NCI-H510A (cell line): ENCODE data around the gene SKI.
"Not testable (repeated sequence)": the region's sequence is repeated elsewhere in the genome, so short reads cannot be mapped to it uniquely, and the experiment has no call there.

Experiments used
- DNase-seq: peaks from one replicate; lab custom pipeline; 2025; lab: John Stamatoyannopoulos, UW

Gene SKI

DNA sequence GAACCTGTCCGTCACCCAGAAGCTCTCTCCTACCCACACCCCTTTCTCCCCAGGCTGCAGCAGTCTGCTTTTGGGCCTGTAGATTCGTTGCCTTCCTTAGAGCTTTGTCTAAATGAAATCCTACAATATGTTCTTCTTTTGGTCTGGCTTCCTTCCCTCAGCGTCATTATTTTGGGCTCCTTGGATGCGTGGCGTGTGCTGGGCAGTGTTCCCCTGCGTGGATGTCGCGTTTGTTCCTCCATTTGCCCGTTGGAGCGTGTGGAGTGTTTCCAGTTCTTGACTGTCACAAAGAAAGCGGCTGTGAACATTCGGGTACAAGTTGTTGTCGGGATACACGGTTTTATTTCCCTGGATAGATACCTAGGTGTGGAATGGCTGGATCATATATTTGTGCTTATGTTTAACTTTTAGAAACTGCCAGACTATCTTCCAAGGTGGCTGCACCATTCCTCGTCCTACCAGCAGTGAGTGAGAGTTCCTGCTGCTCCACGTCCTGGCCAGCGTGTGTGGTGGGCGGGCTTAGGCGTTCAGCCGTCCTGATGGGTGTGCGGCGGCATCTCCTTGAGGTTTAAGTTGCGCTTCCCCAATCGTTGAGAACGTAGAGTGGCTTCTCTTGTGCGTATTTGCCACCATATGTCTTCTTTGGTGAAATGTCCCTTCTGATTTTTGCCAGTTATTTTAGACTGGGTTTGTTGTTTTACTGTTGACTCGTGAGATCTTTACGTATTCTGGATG, 31.7 kb downstream of the SKI start:
- no peak for DNase-seq

DNA sequence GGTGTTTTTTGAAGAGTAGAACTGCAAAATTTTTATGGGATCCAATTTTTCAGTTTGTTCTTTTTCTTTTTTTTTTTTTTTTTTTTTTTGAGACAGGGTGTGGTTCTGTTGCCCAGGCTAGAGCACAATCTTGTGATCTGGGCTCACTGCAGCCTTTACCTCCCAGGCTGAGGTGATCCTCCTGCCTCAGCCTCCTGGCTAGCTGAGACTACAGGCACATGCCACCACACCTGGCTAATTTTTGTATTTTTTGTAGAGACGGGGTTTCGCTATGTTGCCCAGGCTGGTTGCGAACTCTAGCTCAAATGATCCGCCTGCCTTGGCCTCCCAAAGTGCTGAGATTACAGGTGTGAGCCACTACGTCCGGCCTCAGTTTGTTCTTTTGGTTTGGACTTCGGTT, 32.4 kb downstream of the SKI start:
- DNase-seq, result not testable (repeated sequence)

DNA sequence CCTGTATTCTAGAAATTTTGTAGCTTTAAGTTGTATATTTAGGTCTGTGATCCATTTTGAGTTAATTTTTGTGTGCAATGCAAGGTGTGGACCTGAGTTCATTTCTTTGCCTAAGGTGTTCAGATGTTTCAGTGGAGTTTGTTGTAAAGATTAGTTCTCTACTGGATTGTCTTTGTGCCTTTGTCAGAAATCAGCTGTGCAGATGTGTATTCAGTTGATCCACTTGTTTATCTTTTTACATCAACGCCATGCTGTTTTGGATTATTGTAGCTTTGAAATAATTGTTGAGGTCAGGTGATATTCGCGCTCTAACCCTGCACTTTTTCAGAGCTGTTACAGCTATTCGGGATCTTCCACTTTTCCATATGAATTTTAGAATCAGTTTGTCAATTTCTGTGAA, 32.8 kb downstream of the SKI start:
- no peak for DNase-seq

DNA sequence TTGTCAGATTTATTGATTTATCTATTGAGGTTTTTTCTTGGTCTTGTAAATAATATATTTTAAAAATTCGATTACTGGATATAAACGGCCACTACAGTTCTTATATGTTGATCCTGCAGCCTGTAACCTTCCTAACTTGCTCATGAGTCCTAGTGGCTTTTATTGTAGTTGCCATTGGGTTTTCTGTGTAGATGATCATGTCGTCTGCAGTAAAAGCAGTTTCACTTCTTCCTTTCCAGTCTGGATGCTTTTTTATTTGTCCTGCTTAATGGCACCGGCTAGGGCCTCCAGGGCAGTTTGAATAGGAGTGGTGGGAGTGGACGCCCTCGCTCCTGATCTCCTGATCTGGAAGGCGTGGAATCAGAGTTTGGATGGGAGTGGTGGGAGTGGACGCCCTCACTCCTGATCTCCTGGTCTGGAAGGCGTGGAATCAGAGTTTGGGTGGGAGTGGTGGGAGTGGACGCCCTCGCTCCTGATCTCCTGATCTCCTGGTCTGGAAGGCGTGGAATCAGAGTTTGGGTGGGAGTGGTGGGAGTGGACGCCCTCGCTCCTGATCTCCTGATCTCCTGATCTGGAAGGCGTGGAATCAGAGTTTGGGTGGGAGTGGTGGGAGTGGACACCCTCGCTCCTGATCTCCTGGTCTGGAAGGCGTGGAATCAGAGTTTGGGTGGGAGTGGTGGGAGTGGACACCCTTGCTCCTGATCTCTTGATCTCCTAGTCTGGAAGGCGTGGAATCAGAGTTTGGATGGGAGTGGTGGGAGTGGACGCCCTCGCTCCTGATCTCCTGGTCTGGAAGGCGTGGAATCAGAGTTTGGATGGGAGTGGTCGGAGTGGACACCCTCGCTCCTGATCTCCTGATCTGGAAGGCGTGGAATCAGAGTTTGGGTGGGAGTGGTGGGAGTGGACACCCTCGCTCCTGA, 33.6 kb downstream of the SKI start:
- DNase-seq, result not testable (repeated sequence)

DNA sequence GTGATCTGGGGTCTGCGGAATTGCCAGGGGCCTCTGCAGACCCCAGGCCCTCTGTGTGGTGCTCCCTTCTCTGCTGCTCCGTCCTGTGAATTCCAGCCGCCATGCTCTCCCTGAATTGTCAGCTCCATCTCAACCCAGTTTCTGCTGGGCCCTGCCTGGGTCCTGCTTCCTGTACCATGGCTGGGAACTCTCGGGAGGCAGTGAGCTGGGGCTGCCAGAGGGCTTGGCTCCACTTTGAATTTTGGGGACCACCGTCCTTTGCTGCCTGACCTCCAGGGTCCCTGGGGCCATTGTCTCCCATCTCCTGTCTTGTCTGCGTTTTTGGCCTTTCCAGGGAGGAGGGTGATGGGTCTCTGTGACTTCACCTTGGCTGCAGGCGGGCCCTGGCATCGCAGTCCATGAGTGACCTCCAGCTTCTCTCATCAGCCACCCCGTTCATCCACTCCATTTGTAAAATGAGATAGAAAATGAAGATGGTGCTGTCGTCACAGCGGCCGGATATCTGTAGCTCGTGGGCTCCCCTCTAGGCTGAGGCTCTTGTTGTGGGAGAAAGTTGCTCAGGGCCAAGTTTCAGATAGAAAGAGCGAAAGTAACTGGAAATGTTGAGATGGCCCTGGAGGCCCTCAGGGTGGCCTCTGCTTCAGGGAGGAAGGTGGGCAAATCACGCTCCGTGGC, 38.3 kb downstream of the SKI start:
- no peak for DNase-seq

DNA sequence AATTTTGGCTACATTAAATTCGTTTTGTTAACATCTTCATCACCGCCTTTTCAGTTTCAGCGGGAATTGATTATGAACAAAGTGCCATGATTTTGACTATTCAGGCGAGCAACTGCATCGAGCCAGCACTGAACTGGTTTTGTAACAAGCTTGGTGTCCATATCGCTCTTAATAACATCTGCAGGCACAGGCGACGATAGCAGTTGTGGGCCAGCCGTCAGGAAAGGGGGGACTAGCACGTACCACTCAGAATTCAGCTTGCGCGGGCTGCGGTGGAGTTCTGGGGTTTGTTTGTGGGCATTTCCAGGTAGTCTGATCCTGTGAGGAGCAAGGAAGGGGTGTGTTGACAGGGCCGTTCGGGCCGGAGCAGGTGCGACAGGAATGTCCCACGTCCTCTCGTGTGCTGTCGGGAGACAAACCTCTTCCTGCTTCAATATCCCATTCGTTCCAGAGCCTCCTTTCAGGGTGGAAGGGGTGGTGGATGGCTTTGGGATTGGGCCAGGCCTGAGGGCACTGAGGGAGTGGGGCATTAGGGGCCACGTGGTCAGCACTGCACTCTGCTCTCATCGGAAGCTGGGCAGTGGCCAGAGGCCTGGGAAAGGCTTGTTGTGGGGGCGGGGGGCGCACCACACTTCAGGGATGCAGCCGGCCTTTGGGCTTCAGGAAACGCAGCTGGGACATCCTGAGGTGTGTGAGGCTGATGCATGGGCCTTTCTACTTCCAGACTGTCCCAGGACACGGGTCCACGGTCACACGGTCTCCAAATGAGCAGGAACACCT, 39.1 kb downstream of the SKI start:
- no peak for DNase-seq

DNA sequence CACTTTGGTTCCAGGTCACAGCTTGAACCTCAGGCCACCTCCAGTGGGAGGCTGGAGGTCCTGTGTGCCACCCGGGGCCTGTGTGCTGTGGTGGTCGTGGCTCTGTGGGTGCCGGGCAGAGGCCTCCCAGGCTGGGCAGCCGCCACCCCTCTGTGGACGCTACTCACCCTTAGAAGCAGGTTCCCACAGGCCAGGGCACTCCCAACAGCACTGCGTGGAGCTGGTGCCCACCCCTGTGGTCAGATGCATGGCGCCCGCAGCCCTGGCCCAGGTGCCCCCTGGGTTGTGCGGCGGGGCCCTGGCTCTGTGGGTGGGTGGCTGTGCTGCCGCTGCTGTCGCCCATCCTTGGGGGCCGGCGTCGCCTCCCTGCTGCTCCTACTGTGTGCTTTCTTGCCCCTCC, 39.7 kb downstream of the SKI start:
- DNase-seq, result no peak

DNA sequence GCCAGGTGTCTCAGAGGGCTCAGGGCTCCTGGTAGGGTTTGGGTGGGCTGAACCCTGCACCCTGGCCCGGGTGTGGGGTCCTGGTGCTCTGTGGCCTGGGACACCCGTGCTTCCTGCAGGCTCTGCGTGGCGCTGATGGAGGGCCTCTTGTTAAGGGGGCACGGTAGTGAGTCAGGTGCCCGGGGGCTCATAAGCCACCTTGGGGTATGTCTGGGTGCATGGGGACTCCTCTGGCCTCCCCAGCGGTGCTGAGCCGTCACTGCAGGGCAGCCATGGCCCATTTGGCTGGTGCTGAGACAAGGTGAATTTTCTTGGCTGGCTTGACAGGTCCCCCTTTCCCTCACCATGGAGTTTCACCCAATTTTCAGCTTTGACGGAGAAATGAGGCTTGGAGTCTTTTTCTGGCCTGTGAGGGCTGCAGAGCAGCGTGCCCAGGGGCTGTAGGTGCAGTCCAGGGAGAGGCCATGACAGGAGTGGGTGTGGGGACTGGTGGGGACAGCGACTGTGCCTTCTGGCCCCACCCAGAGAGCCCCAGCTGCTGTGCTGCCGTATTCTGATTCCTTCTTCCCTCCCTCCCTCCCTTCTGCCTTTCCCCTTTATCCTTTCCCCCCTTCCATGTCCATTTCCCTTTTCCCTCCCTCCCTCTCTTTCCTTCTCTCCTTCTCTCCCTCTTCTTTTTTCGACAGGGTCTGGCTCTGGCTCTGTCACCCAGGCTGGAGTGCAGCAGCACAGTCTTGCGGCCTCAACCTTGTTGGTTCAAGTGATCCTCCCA, 40.4 kb downstream of the SKI start:
- no peak for DNase-seq

DNA sequence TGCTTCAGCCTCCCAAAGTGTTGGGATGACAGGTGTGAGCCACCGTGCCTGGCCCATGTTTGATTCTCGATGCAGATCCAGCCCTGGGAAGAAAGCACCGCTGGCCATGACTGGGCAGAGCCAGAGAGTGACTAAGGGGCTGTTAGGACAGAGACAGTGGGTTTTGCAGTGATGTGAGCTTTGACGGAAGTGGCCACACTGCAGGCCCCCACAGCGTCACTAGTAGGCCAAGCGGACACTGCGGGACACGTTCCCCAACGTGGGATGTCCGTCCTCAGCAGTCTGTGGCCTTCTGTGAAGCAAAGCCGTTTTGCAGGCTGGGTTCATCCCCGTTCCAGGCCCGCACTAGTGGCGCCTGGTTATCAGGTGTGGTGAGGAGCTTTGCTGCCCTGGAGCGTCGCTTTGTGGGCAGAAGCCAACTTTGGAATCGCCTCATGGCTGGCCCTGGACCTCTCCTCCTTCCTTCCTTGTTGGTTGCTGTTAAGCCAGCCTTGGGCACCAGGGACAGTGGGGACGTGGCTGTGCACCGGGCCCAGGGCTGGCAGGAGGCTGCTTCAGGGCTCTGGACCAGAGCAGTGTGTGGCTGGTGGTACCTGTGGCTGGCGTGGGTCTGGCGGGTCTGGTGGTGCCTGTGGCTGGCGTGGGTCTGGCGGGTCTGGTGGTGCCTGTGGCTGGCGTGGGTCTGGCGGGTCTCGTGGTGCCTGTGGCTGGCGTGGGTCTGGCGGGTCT, 41.2 kb downstream of the SKI start:
- no peak for DNase-seq

DNA sequence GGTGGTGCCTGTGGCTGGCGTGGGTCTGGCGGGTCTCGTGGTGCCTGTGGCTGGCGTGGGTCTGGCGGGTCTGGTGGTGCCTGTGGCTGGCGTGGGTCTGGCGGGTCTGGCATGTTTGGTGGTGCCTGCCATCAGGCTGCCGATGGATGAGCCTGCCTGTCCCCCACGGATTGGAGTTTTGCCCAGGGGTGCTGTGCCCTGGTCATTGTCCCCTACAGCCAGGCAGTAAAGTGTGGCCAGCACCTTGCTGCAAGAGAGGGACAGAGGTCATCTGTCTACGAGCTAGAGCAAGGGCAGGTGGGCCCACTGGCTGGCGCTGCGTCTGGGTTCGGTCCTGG, 41.8 kb downstream of the SKI start:
- DNase-seq, result no peak

DNA sequence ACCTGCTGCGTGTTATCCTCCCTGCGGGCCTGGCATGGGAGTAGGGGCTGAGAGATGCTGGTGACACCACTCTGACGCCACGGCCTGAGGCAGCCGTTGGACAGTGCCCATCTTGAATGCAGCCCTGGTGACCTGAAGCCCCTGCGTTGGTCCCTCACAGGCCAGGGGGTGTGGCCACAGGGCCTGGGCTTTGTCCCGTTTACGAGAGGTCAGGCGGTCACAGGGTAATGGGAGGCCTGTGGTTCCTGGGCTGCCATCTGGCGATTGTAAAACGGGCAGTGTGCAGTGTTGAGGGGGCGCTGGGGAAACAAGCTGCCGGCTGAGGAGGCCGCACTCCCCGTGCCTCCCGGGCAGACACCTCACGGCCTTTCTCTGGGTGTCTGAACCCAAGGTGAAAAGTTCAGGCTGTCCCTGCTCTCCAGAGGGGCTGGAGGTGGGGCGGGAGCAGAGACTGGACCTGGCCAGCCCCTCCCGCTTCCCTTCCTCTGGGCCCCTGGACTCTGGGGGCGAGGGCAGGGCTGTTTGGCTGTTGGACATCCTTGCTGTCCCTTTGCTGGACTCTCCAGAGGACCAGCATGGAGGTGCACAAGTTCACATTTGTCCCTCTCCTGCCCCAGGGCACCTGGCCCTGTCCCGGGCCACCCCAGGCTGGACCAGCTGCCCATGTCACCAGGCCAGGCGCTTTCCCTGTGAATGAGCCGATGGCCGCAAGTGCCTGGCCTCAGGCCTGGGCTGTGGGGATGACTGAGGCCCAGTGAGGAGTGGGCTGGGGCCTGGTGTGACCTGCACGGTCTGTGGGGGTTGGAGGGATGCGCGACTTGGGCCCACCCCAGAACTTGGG, 42.4 kb downstream of the SKI start:
- DNase-seq, result no peak

DNA sequence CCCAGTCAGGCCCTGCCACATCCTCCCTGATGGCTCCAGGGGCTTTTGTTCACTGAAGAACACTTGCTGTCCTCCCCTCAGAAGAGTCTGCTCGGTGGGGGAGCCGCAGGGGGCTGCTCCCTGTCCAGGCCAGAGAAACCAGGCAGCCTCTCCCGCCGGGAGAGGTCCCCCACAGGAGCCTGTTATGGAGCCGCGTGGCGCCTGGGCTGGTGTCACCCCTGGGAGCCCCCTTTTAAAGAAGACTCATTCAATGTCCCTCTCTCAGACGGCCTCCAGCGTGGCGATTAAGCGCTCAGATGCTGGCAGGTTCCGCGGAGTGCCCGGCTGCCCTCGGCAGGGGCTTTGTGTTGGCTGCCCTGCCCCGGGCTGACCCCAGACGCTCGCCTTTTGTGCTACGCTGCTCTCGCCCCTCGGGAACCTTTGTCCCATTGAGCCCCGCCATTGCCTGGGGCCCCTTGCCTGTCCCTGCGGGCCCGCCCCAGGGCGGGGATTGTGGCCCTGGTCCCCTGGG, 43.1 kb downstream of the SKI start:
- DNase-seq, result no peak

DNA sequence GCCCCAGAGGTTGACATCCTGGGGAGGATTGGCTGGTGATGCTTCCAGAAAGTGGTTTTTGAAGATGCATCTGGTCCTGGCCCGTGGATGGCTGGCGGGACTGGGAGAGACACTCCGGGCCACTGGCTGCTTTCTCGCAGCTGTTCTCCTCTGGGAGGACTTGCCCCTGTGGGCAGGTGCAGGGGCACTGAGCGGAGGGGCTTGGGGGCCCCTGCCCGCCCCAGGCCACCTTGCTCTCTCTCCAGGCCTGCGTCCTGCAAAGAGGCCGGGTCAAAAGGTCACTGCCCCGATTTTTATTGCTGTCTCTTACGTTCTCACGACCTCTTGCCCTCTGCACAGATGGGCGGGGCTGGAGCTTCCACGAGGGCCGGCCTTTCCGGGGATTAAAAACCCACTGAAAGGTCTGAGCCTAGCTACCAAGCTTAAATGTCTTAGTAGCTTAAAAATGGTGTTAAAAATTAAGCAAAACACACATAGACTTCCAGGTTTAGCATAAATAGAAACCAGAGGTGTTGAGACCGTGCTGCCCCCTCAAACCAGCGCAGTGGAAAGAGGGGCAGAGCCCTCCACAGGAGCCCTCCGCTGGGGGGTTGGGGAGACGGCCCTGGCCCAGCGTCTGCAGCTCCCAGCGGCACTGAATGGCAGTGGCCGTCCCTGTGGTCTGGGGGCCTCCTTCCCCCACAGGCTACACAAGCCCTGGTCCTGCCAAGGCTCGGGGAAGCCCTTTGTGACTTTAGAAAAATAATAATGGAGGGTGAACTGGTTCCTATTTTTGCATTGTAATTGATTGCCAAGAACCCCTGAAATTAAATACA, 43.9 kb downstream of the SKI start:
- DNase-seq, result no peak

DNA sequence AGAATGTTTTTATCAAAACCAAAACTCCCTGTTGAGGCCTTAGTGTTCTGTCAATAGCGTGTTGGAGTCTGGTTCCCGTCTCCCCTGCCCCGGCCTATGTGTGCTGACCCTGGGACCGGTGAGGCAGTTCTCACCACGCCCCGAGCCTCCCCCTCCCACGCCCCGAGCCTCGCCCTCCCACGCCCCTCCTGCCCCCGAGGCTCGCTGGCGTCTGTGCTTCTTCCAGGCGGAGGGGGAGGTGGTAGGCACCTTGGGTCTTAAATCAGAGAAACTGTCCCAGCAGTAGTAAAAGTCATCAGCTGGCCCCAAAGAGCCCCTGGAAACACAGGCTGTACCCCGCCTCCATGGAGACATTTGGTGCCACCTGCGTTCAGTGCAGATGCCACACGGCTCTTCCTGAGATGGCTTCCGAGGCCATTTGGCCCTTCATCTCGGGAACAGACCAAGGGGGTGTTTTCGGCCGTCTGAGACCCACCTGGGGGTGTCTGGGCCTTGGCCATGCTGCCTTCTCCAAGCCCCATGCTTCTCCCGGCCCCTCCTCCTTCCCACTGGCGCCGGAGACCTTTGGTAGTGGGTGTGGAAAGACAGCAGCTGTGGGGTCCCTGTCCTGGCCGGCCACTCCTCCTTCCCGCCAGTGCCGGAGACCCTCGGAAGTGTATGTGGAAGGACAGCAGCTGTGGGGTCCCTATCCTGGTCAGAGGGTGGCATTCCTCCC, 44.7 kb downstream of the SKI start:
- no peak for DNase-seq

DNA sequence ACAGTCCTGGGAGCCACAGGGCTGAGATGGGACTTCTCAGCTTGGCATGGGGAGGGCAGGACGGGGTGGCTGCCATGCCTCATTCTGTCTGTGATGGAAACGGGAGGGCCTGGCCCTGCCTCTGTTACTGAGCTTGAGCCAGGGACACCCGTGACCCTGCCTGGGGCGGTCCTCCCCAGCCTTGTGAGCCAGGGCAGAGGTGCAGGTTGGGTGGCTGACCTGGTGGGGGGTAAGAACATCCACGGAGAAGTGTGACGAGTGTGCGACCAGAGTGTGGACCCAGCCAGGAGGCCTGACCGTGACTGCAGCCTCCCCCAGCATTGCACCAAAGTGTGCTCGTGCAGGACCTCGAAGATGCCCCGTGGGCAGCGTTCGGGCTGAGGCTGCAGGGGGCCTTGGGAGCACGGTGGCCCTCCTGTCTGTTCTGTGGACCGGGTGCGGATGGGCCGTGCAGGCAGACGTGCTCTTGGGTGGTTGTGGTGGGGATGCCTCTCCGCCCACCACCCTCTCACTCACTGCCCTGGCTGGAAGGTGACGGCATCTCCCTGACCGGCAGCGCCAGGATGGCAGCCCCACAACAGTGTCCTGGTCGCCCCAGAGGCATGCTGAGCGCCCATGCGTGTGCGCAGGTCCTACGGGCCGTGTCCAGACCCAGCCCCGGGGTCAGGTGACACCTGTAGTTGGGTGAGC, 45.4 kb downstream of the SKI start:
- DNase-seq, result no peak

DNA sequence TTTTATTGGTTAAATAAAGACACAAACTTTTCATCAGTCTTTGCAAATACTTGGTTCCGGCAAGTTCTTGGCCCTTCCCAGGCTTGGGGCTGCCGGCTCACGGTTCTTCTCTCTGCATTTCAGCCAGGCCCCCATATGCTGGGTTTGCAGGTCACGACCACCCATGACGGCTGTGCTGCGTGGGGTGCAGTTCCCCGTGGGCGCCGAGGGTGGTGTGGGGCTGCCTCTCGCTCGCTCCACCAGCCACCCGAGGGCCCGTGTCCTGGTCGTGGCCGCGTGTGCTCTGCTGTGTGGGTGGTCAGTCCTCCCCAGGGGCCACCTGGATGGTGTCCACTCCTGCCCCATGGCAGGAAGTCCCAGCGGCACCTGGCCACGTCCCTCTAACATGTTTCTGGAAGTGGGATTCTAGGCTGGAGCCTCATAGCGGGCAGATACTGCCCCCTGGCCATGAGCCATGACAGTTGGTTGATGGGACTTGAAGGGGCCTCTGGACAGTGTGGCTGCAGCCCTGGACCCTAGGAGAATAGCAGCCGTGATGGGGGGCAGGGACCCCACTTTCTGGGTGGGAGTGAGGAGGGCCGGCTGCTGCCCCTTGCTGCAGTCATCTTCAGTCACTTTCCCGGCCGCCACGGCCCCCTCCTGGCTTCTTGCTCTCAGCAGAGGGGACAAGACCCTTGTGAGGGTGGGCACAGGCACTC, 46.3 kb downstream of the SKI start:
- DNase-seq, result no peak
